Liver (tissue), 9 donors: ENCODE measurements around the gene CABP4. TPM values are rescaled to one million over a fixed set of nuclear protein-coding genes. Genes with fewer than 3 reads are reported as not detected.

ENCODE experiments used
- DNase-seq: peaks from one replicate; pipeline ENCODE4 v3.0.0-alpha.2; 2017; ENCODE audit warnings: low spot score
- H3K27ac ChIP-seq, 2 donors: one replicate each; pipeline ENCODE4 v1.7.0; 2013; ENCODE audit warnings: inconsistent platforms in 2 of 2, low read length in 2 of 2, control low read depth in 1 of 2, low read depth in 1 of 2, mild to moderate bottlenecking in 1 of 2
- H3K27me3 ChIP-seq, 4 donors: one replicate each; pipeline versions ENCODE4 v1.6.1 to v1.7.0; 2013; ENCODE audit warnings: low read length in 3 of 4, inconsistent platforms in 1 of 4, mild to moderate bottlenecking in 1 of 4, moderate library complexity in 1 of 4; ENCODE audit not compliant: control insufficient read depth in 4 of 4, insufficient read depth in 4 of 4
- H3K36me3 ChIP-seq, 4 donors: one replicate each; pipeline versions ENCODE4 v1.6.1 to v1.7.0; 2013; ENCODE audit warnings: low read length in 3 of 4, mild to moderate bottlenecking in 3 of 4, low read depth in 1 of 4, moderate library complexity in 1 of 4; ENCODE audit not compliant: control insufficient read depth in 4 of 4, insufficient read depth in 3 of 4
- H3K4me1 ChIP-seq, 4 donors: one replicate each; pipeline versions ENCODE4 v1.6.1 to v1.7.0; 2013; ENCODE audit warnings: low read length in 3 of 4, mild to moderate bottlenecking in 3 of 4, moderate library complexity in 1 of 4; ENCODE audit not compliant: control insufficient read depth in 4 of 4, insufficient read depth in 4 of 4
- H3K4me3 ChIP-seq, 3 donors: one replicate each; pipeline versions ENCODE4 v1.6.1 to v1.7.0; 2013; ENCODE audit warnings: low read length in 3 of 3, control low read depth in 1 of 3, low read depth in 1 of 3, mild to moderate bottlenecking in 1 of 3
- H3K9ac ChIP-seq, 2 donors: one replicate each; pipeline ENCODE4 v1.7.0; 2013; ENCODE audit warnings: low read length in 2 of 2, mild to moderate bottlenecking in 2 of 2, moderate library complexity in 2 of 2, control low read depth in 1 of 2, low read depth in 1 of 2
- H3K9me3 ChIP-seq, 4 donors: one replicate each; pipeline versions ENCODE4 v1.6.1 to v1.7.0; 2013; ENCODE audit warnings: low read length in 3 of 4; ENCODE audit not compliant: control insufficient read depth in 4 of 4
- ATF3 ChIP-seq: IDR thresholded peaks from 2 replicates; pipeline ENCODE4 v1.6.1; 2016; ENCODE audit warnings: antibody characterized with exemption
- EGR1 ChIP-seq, 2 donors: IDR thresholded peaks; 2 replicates each; pipeline ENCODE4 v1.6.1; 2016 to 2018; ENCODE audit warnings: antibody characterized with exemption in 2 of 2, low read depth in 2 of 2
- FOXA2 ChIP-seq: IDR thresholded peaks from 2 replicates; pipeline ENCODE4 v1.6.1; 2016; ENCODE audit warnings: antibody characterized with exemption
- GABPA ChIP-seq, 2 donors: IDR thresholded peaks in 1 of 2; conservative IDR thresholded peaks in 1 of 2; 2 replicates each; pipeline ENCODE4 v1.6.1; 2016; ENCODE audit warnings: antibody characterized with exemption in 2 of 2, mild to moderate bottlenecking in 1 of 2, moderate library complexity in 1 of 2
- HNF4A ChIP-seq, 2 donors: conservative IDR thresholded peaks; 2 replicates each; pipeline ENCODE4 v1.6.1; 2016; ENCODE audit warnings: antibody characterized with exemption in 2 of 2, mild to moderate bottlenecking in 2 of 2
- HNF4G ChIP-seq: IDR thresholded peaks from 2 replicates; pipeline ENCODE4 v1.6.1; 2016; ENCODE audit warnings: antibody characterized with exemption
- JUND ChIP-seq, 2 donors: IDR thresholded peaks; 2 replicates each; pipeline ENCODE4 v1.6.1; 2016; ENCODE audit warnings: antibody characterized with exemption in 2 of 2
- MAX ChIP-seq: IDR thresholded peaks from 2 replicates; pipeline ENCODE4 v1.6.1; 2016; ENCODE audit warnings: antibody characterized with exemption
- RAD21 ChIP-seq, 2 donors: IDR thresholded peaks; 2 replicates each; pipeline ENCODE4 v1.6.1; 2016; ENCODE audit warnings: antibody characterized with exemption in 2 of 2, mild to moderate bottlenecking in 2 of 2
- RXRA ChIP-seq, 2 donors: IDR thresholded peaks; 2 replicates each; pipeline ENCODE4 v1.6.1; 2017 to 2018; ENCODE audit warnings: antibody characterized with exemption in 2 of 2, mild to moderate bottlenecking in 1 of 2
- WGBS: extraction: QIAGEN DNeasy Blood & Tissue Kit; methylation state at CpG from one replicate; pipeline ENCODE4 v1.1.7; 2013; 5-methylcytosine and 5-hydroxymethylcytosine counted together
- polyA plus RNA-seq, 2 donors: library from polyadenylated mRNA; stranded (reverse) in 1 of 2; unstranded in 1 of 2; fragments of 200-250 nt in 1 of 2; fragments of >200 nt in 1 of 2; fragmentation: Nextera tagmentation in 1 of 2; extraction: Ambion mirVana in 1 of 2; gene quantifications; one replicate each; pipeline versions ENCODE4 v1.2.1 to v1.2.3, GENCODE V29; 2013 to 2015
- total RNA-seq, 2 donors: library from RNA; depleted of rRNA; stranded (reverse); fragments of >200 nt; gene quantifications; one replicate each; pipeline ENCODE4 v1.2.3, GENCODE V29; 2014
- TF ChIP-seq, protein P1 (sequence below): IDR thresholded peaks from 2 replicates; pipeline ENCODE4 v1.6.1; 2016; ENCODE audit warnings: antibody characterized with exemption
- TF ChIP-seq, protein P2 (sequence below): fragments of 150-350 bp; IDR thresholded peaks from 2 replicates; pipeline ENCODE4 v1.5.1; 2017; ENCODE audit warnings: improper control_type of control experiment, low read depth, low read length; ENCODE audit not compliant: missing input control
- donor health status: healthy.
- donor health status: healthy.
- donor health status: healthy.
- donor health status: healthy.
- donor health status: healthy.

The CABP4 gene
- total and polyA plus RNA-seq, 4 donors, result 0.85 to 2.9 (median 1.6) TPM

GRCh38 chr11:67492801-67493547, 37.8 kb downstream of the CABP4 start:
- Histone ChIP-seq H3K4me3 (no peak overlapping the region), H3K36me3 (peaks cover 4 to 47% (median 16%) of the 10 kb centered on the region in 4 donors), H3K4me1 (no peaks in the 10 kb centered on the region), H3K9ac (no peak overlapping the region), H3K27me3 (no peaks in the 10 kb centered on the region), H3K27ac (no peak overlapping the region), H3K9me3 (no peaks in the 10 kb centered on the region)
- 91% methylated on average over 46 of the region's 46 CpGs for WGBS
- DNase-seq, result no peak
- TF ChIP-seq RXRA (IDR thresholded peaks at IDR 0.05) (no peak), HNF4G (no peak), JUND (IDR thresholded peaks at IDR 0.05) (no peak), HNF4A (conservative IDR thresholded peaks at IDR 0.05) (no peak), GABPA (IDR thresholded peaks at IDR 0.05 in 1 of 2, conservative IDR thresholded peaks at IDR 0.05 in 1 of 2) (no peak), ATF3 (no peak), MAX (no peak), FOXA2 (no peak), EGR1 (IDR thresholded peaks at IDR 0.05; ENCODE audit: low read depth in 2 of 2) (no peak)
- TF ChIP-seq, protein P1, sequence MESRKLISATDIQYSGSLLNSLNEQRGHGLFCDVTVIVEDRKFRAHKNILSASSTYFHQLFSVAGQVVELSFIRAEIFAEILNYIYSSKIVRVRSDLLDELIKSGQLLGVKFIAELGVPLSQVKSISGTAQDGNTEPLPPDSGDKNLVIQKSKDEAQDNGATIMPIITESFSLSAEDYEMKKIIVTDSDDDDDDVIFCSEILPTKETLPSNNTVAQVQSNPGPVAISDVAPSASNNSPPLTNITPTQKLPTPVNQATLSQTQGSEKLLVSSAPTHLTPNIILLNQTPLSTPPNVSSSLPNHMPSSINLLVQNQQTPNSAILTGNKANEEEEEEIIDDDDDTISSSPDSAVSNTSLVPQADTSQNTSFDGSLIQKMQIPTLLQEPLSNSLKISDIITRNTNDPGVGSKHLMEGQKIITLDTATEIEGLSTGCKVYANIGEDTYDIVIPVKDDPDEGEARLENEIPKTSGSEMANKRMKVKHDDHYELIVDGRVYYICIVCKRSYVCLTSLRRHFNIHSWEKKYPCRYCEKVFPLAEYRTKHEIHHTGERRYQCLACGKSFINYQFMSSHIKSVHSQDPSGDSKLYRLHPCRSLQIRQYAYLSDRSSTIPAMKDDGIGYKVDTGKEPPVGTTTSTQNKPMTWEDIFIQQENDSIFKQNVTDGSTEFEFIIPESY, result no peak
- TF ChIP-seq, protein P2, sequence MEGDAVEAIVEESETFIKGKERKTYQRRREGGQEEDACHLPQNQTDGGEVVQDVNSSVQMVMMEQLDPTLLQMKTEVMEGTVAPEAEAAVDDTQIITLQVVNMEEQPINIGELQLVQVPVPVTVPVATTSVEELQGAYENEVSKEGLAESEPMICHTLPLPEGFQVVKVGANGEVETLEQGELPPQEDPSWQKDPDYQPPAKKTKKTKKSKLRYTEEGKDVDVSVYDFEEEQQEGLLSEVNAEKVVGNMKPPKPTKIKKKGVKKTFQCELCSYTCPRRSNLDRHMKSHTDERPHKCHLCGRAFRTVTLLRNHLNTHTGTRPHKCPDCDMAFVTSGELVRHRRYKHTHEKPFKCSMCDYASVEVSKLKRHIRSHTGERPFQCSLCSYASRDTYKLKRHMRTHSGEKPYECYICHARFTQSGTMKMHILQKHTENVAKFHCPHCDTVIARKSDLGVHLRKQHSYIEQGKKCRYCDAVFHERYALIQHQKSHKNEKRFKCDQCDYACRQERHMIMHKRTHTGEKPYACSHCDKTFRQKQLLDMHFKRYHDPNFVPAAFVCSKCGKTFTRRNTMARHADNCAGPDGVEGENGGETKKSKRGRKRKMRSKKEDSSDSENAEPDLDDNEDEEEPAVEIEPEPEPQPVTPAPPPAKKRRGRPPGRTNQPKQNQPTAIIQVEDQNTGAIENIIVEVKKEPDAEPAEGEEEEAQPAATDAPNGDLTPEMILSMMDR, result no peak

DNA sequence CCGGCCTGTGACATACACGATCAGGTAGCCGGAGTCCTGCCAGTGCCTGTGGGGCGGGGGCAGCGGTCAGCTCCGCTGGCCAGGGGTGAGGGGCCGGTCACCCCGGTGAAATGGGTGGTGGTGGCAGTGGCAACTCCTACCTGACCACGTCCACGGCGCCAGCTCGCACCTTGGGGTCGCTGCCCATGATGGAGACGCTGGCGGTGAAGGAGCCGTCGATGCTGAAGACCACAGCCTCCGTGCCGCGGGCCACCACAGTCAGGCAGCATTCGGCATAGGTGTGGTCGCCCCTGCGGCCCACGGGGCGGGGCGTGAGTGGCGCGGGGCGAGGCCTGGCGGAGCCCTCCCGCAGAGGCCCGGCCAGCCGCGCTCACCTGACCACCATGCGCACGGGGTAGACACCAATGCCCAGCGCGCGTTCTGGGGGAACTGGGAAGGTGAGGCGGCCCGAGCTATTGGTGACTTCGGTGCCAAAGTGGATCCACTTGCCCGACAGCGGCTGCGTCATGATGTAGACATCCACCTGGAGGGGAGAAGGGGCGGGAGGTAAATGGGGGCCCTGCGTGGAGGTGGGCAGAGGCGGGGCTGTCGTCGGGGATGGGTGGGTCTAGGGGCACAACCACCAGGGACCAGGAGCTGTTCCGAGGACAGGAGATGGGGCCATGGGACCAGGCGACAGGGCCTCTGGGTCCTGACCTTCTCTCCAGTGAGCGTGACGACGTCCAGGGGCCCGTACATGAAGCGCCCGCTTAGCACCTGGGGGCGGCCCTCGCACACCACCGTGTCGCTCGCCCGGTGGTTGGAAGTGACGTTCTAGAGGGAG, 38.6 kb downstream of the CABP4 start:
- no peak for DNase-seq
- 97% methylated on average over 65 of the region's 65 CpGs for WGBS

More for the DNA sequence above, 38.6 kb downstream of the CABP4 start:
- Histone ChIP-seq H3K9me3 (no peaks in the 10 kb centered on the region), H3K4me1 (no peaks in the 10 kb centered on the region), H3K9ac (no peak overlapping the region), H3K27ac (no peak overlapping the region), H3K4me3 (no peak overlapping the region), H3K36me3 (peaks cover 4 to 49% (median 13%) of the 10 kb centered on the region in 4 donors), H3K27me3 (no peaks in the 10 kb centered on the region)
- TF ChIP-seq ATF3 (no peak), RAD21 (IDR thresholded peaks at IDR 0.05) (no peak)
